Lung (tissue), 12 donors: ENCODE data around the gene DNAJB11. TPM values are rescaled to one million over a fixed set of nuclear protein-coding genes. Genes with fewer than 3 reads are reported as not detected.

ENCODE experiments used
- ATAC-seq: fragments of 200-7000 bp; cut with Tn5 transposase; one replicate; pipeline ENCODE4 v1.9.1; 2020; ENCODE audit warnings: moderate number of reproducible peaks; ENCODE audit not compliant: insufficient read depth, low FRiP score
- DNase-seq, 3 donors: peaks; one replicate each; pipeline ENCODE4 v3.0.0-alpha.2; 2013 to 2017
- H3K27ac ChIP-seq, 2 donors: one replicate each; pipeline ENCODE4 v1.5.1; 2013; ENCODE audit warnings: mild to moderate bottlenecking in 2 of 2, moderate library complexity in 2 of 2, control low read depth in 1 of 2, inconsistent platforms in 1 of 2, low read depth in 1 of 2, low read length in 1 of 2
- H3K27me3 ChIP-seq, 3 donors: one replicate each; pipeline ENCODE4 v1.5.1; 2013; ENCODE audit warnings: low read length in 2 of 3; ENCODE audit not compliant: control insufficient read depth in 3 of 3, insufficient read depth in 3 of 3
- H3K36me3 ChIP-seq, 4 donors: one replicate each; pipeline ENCODE4 v1.5.1; 2013; ENCODE audit warnings: low read length in 4 of 4, mild to moderate bottlenecking in 1 of 4, moderate library complexity in 1 of 4; ENCODE audit not compliant: control insufficient read depth in 4 of 4, insufficient read depth in 4 of 4
- H3K4me1 ChIP-seq, 5 donors: one replicate each; pipeline ENCODE4 v1.5.1; 2013; ENCODE audit warnings: low read length in 5 of 5, mild to moderate bottlenecking in 2 of 5, moderate library complexity in 1 of 5; ENCODE audit not compliant: control insufficient read depth in 5 of 5, insufficient read depth in 5 of 5
- H3K4me3 ChIP-seq: one replicate; pipeline ENCODE4 v1.5.1; 2013; ENCODE audit warnings: mild to moderate bottlenecking, control low read depth, moderate library complexity
- H3K9ac ChIP-seq, 2 donors: one replicate each; pipeline ENCODE4 v1.5.1; 2013; ENCODE audit warnings: low read length in 2 of 2, control low read depth in 1 of 2; ENCODE audit not compliant: insufficient read depth in 1 of 2
- H3K9me3 ChIP-seq, 4 donors: one replicate each; pipeline ENCODE4 v1.5.1; 2013; ENCODE audit warnings: low read length in 3 of 4, mild to moderate bottlenecking in 1 of 4, moderate library complexity in 1 of 4; ENCODE audit not compliant: control insufficient read depth in 4 of 4, insufficient read depth in 3 of 4
- CTCF ChIP-seq: IDR thresholded peaks from 2 replicates; pipeline ENCODE4 v1.5.1; 2012; ENCODE audit warnings: mild to moderate bottlenecking; ENCODE audit errors: control extremely low read depth, extremely low read depth
- WGBS, 2 donors: extraction: QIAGEN DNeasy Blood & Tissue Kit; methylation state at CpG; one replicate each; pipeline ENCODE4 v1.1.7; 2013; 5-methylcytosine and 5-hydroxymethylcytosine counted together
- polyA plus RNA-seq, 2 donors: library from polyadenylated mRNA; stranded (reverse); fragments of 200-250 nt; gene quantifications; one replicate each; pipeline ENCODE4 v1.2.1, GENCODE V29; 2013
- total RNA-seq, 2 donors: library from RNA; depleted of rRNA in 1 of 2; stranded (reverse); fragments of >200 nt in 1 of 2; gene quantifications; one replicate each; pipeline ENCODE4 v1.2.1, GENCODE V29; 2014 to 2021
- donor health status: control.
- donor health status: control.
- donor health status: Bipolar disorder and iron deficiency.
- donor health status: healthy.
- donor health status: DM: yes; HTN: yes; CAD: no.

The DNAJB11 gene
- total and polyA plus RNA-seq, 4 donors = 46.1 to 109 (median 53.0) TPM

GRCh38 chr3:186612721-186613636 is 42.5 kb downstream of the DNAJB11 start, which contains the start of gene AHSG:
Gene AHSG (plus strand): TSS chr3:186613060. CDS start chr3:186613142, 82 bp downstream.
- Histone ChIP-seq H3K9ac (no peak within 1 kb of the TSS), H3K27ac (no peak within 1 kb of the TSS), H3K27me3 (peaks cover 0 to 4% (median 0%) of the 10 kb centered on the region in 3 donors), H3K4me3 (no peak within 1 kb of the TSS), H3K4me1 (no peaks in the 10 kb centered on the region), H3K36me3 (no peaks in the 10 kb centered on the region), H3K9me3 (no peaks in the 10 kb centered on the region)
- no peak for DNase-seq
- WGBS, 2 donors = 82 to 88% methylated on average over 7 of the region's 7 CpGs
- ATAC-seq = no peak
- TF ChIP-seq CTCF = no peak

DNA sequence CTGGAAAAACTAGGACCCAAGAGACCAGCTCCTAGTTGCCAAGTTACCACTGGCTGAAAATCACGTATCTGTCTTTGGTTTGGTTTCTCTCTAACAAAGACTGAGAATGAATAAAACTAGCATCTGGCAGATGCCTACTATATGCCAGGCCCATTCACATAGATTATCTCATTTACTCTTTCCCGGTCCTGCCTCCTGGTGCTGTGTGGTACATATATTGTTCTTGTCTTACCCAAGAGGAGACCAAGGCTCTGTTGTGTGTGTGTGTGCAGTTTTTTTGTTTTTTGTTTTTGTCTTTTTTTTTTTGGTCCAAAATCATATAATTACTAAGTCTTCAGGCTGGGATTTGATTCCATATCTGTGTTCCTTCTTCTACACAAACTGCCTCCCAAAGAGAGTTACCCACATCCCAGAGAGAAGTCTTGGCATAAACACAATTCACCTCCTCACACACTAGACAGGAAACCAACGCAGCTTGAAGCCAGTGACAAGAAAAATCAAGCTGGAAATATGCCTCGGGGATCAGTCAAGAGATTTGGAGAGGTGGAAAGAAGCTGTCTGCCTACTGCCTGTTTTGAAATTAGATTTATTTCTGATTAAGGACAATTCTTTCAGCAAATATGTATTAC is 43.2 kb downstream of the DNAJB11 start:
- no peak overlapping the region for H3K27ac ChIP-seq
- no peaks in the 10 kb centered on the region for H3K9me3 ChIP-seq
- no peak overlapping the region for H3K9ac ChIP-seq
- H3K27me3 ChIP-seq = peaks cover 0 to 4% (median 0%) of the 10 kb centered on the region in 3 donors
- H3K36me3 ChIP-seq = no peaks in the 10 kb centered on the region
- no peak overlapping the region for H3K4me3 ChIP-seq
- H3K4me1 ChIP-seq = no peaks in the 10 kb centered on the region
- no peak for ATAC-seq
- DNase-seq = no peak
- TF ChIP-seq CTCF = no peak
- WGBS, 2 donors = 49 to 61% methylated on average over 4 of the region's 4 CpGs

DNA sequence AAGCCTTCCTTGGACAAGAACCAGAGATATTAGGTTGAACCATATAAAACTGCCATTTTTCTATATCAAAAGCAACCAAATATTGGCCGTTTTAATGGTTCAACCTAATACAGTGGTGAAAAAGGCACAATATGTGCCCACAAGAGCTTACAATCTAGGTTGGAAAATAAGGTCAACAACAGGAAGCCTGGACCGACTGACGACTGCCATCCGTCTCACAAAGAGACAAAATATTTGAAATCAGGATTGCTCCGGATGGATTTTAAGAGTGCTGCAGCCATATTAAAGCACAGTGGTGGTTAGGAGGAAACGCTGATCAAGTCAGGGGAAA is 43.7 kb downstream of the DNAJB11 start:
- 32 to 38% methylated on average over 6 of the region's 6 CpGs for WGBS, 2 donors

More for the DNA sequence above, 43.7 kb downstream of the DNAJB11 start:
- H3K36me3 ChIP-seq = no peaks in the 10 kb centered on the region
- H3K4me3 ChIP-seq = no peak overlapping the region
- peaks cover 0 to 4% (median 0%) of the 10 kb centered on the region in 3 donors for H3K27me3 ChIP-seq
- no peak overlapping the region for H3K9ac ChIP-seq
- no peak for ATAC-seq
- TF ChIP-seq CTCF = no peak
- no peaks in the 10 kb centered on the region for H3K4me1 ChIP-seq
- no peak for DNase-seq
- no peaks in the 10 kb centered on the region for H3K9me3 ChIP-seq
- H3K27ac ChIP-seq = no peak overlapping the region
